Transverse colon (tissue), 4 donors: ENCODE measurements around the gene HDLBP.

ENCODE experiments used
- EP300 ChIP-seq: sonication (generic); formaldehyde crosslinking; IDR thresholded peaks from one replicate; pipeline ENCODE4 v1.6.1; 2017; ENCODE audit warnings: antibody characterized with exemption, low read depth
- POLR2A ChIP-seq: fragments of 450-650 bp; IDR thresholded peaks from one replicate; pipeline ENCODE4 v1.6.1; 2016; ENCODE audit warnings: antibody characterized with exemption, mild to moderate bottlenecking, moderate library complexity
- POLR2AphosphoS5 ChIP-seq, 3 donors: sonication (generic); formaldehyde crosslinking; IDR thresholded peaks; one replicate each; pipeline ENCODE4 v1.6.1; 2016; ENCODE audit warnings: antibody characterized with exemption in 3 of 3
- TF ChIP-seq, protein P1 (sequence below), 5 experiments: fragments of 200-600 bp in 3 of 5; fragments of 450-650 bp in 2 of 5; sonication (generic) in 3 of 5; IDR thresholded peaks; 1 replicate in 2 of 5; 2 replicates in 3 of 5; pipeline ENCODE4 v1.5.1; 2016 to 2017; ENCODE audit warnings: antibody characterized with exemption in 5 of 5, inconsistent platforms in 3 of 5, mild to moderate bottlenecking in 2 of 5, moderate library complexity in 1 of 5

DNA sequence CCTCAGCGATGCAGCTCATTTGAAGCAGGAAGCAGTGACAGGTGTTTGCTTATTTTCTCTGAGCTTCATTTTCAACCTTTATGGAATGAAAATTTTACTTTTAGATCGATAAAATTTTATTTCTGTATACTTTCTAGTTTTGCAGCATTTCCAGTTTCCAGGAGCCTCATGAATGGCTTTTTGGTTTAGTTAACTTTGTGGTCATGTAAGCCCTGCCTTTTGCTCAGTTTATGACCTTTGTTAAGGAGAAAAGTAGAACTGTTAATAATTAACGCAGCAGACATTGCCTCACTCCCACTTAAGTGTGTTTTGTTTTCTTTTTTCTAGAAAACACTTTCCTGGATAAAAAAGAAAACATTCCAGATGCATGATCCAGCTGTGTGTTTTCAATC lies 36.2 kb upstream of the HDLBP start:
- TF ChIP-seq, protein P1, sequence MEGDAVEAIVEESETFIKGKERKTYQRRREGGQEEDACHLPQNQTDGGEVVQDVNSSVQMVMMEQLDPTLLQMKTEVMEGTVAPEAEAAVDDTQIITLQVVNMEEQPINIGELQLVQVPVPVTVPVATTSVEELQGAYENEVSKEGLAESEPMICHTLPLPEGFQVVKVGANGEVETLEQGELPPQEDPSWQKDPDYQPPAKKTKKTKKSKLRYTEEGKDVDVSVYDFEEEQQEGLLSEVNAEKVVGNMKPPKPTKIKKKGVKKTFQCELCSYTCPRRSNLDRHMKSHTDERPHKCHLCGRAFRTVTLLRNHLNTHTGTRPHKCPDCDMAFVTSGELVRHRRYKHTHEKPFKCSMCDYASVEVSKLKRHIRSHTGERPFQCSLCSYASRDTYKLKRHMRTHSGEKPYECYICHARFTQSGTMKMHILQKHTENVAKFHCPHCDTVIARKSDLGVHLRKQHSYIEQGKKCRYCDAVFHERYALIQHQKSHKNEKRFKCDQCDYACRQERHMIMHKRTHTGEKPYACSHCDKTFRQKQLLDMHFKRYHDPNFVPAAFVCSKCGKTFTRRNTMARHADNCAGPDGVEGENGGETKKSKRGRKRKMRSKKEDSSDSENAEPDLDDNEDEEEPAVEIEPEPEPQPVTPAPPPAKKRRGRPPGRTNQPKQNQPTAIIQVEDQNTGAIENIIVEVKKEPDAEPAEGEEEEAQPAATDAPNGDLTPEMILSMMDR (IDR thresholded peaks at IDR 0.05): no peak
- TF ChIP-seq POLR2A: no peak
- TF ChIP-seq EP300: no peak
- TF ChIP-seq POLR2AphosphoS5 (IDR thresholded peaks at IDR 0.05): no peak
